CD8-positive, alpha-beta memory T cell (primary cell): ENCODE results near the gene TBX2. TPM values are rescaled to one million over a fixed set of nuclear protein-coding genes. Genes with fewer than 3 reads are reported as not detected.

Experiments
- CTCF ChIA-PET: fragments of 350-600 bp; sonication (Branson Sonifier 250); formaldehyde crosslinking; loops from one replicate; lab custom pipeline; 2021; ENCODE audit warnings: antibody characterized with exemption; lab: Charles Lee
- POLR2A ChIA-PET: fragments of 350-600 bp; sonication (Branson Sonifier 250); formaldehyde crosslinking; loops from one replicate; lab custom pipeline; 2021; ENCODE audit warnings: antibody characterized with exemption; lab: Charles Lee
- DNase-seq, 5 donors: peaks; one replicate each; pipeline versions ENCODE4 v3.0.0 to v3.0.0-alpha.2; 2020 to 2022; ENCODE audit warnings: mixed read lengths in 1 of 5
- H3K27ac ChIP-seq: one replicate; pipeline ENCODE4 v1.7.0; 2013; ENCODE audit warnings: low read depth, mild to moderate bottlenecking, low read length, moderate library complexity
- H3K27me3 ChIP-seq: 2 replicates; pipeline ENCODE4 v1.7.0; 2013; ENCODE audit warnings: low read length, mild to moderate bottlenecking; ENCODE audit not compliant: insufficient read depth, poor library complexity, severe bottlenecking
- H3K36me3 ChIP-seq: 2 replicates; pipeline ENCODE4 v1.7.0; 2013; ENCODE audit warnings: mild to moderate bottlenecking, low read length, moderate library complexity; ENCODE audit not compliant: insufficient read depth
- H3K4me1 ChIP-seq: 2 replicates; pipeline ENCODE4 v1.7.0; 2013; ENCODE audit warnings: mild to moderate bottlenecking, low read length, moderate library complexity; ENCODE audit not compliant: insufficient read depth
- H3K4me3 ChIP-seq: 2 replicates; pipeline ENCODE4 v1.7.0; 2013; ENCODE audit warnings: mild to moderate bottlenecking, low read length
- H3K9me3 ChIP-seq: 2 replicates; pipeline ENCODE4 v1.7.0; 2013; ENCODE audit warnings: mild to moderate bottlenecking, low read length
- H3K27ac Mint-ChIP-seq, 8 donors: one replicate each; pipeline ENCODE4 v1.8.0; 2020 to 2021; ENCODE audit warnings: mixed read lengths in 8 of 8, mild to moderate bottlenecking in 6 of 8, inconsistent platforms in 3 of 8, moderate library complexity in 3 of 8
- H3K27me3 Mint-ChIP-seq, 2 donors: one replicate each; pipeline ENCODE4 v1.8.0; 2020 to 2021; ENCODE audit warnings: mixed read lengths in 2 of 2, mild to moderate bottlenecking in 1 of 2, moderate library complexity in 1 of 2
- H3K36me3 Mint-ChIP-seq, 3 donors: one replicate each; pipeline ENCODE4 v1.8.0; 2020 to 2021; ENCODE audit warnings: mixed read lengths in 3 of 3, inconsistent platforms in 1 of 3, mild to moderate bottlenecking in 1 of 3
- H3K4me1 Mint-ChIP-seq, 3 donors: one replicate each; pipeline ENCODE4 v1.8.0; 2020 to 2021; ENCODE audit warnings: mixed read lengths in 3 of 3, inconsistent platforms in 1 of 3, mild to moderate bottlenecking in 1 of 3
- H3K4me3 Mint-ChIP-seq, 7 donors: one replicate each; pipeline ENCODE4 v1.8.0; 2020 to 2021; ENCODE audit warnings: mixed read lengths in 7 of 7, mild to moderate bottlenecking in 6 of 7, moderate library complexity in 4 of 7, inconsistent platforms in 2 of 7
- H3K9me3 Mint-ChIP-seq, 5 donors: one replicate each; pipeline ENCODE4 v1.8.0; 2020 to 2022; ENCODE audit warnings: mixed read lengths in 5 of 5, mild to moderate bottlenecking in 3 of 5, moderate library complexity in 2 of 5, inconsistent platforms in 1 of 5
- polyA plus RNA-seq: library from polyadenylated mRNA; unstranded; fragments of 300-500 nt; fragmentation: Illumina TruSeq; gene quantifications from one replicate; pipeline ENCODE4 v1.2.3, GENCODE V29; 2021
- total RNA-seq, 2 experiments: library from RNA; stranded (reverse); gene quantifications; one replicate each; pipeline ENCODE4 v1.2.3, GENCODE V29; 2021

Gene TBX2
- total and polyA plus RNA-seq, 3 experiments from 2014 or later = 0.11 to 0.13 TPM; not detected in 1

DNA sequence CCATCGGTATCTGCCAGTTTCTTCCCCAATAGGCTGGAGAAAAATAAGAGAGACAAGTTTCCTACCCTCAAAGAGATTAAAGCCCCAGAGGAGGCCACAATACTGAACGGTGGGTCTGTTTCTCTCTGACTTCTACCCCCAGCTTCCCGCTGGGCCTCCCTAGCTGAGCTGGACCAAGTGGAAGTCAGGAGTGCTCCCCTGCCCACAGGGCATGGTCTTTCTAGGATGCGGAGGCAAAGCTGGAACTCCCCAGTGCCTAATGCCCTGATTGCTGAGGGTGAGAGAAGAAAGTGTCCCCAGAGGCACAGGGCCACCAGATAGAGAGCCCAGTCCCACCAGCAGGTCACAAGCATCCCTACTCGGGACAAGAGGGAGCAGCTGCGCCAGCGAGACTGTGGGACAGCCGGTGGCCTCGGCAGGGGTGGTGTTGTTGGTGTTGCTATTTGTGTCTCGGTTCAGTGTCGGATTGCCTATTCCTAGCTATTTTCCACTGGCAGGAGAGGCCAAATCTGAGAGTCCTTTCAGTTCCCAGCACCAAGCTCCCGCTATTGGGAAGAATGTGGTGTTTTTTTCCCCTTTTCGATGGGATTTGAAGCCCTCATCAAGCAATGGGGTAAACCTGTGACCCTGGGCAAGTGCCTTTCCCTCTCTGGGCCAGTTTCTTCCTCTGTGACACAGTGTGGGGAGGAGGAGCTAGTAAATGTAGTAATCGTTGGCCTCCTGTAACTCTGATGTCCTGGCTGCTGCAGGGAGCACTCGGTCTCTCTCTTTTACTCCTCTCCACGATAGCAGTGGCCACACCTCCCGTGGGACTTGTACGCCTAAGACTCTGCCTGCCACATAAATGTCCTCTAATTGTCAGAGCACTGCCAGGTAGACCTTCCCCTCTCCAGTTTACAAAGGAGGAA is 22.5 kb upstream of the TBX2 start:
- Mint-ChIP-seq H3K27me3 (no peaks in the 10 kb centered on the region), H3K4me1 (no peaks in the 10 kb centered on the region), H3K4me3 (no peak overlapping the region), H3K9me3 (no peaks in the 10 kb centered on the region), H3K36me3 (peaks cover 0 to 2% (median 1%) of the 10 kb centered on the region in 3 donors), H3K27ac (peak overlapping the region in 1 of 8 donors; percentile 54)
- H3K4me3 ChIP-seq = no peak overlapping the region
- POLR2A ChIA-PET = no interaction called here
- no peaks in the 10 kb centered on the region for H3K27me3 ChIP-seq
- CTCF ChIA-PET = no interaction called here
- no peak overlapping the region for H3K27ac ChIP-seq
- no peak for DNase-seq
- H3K9me3 ChIP-seq = no peaks in the 10 kb centered on the region
- no peaks in the 10 kb centered on the region for H3K36me3 ChIP-seq
- no peaks in the 10 kb centered on the region for H3K4me1 ChIP-seq

DNA sequence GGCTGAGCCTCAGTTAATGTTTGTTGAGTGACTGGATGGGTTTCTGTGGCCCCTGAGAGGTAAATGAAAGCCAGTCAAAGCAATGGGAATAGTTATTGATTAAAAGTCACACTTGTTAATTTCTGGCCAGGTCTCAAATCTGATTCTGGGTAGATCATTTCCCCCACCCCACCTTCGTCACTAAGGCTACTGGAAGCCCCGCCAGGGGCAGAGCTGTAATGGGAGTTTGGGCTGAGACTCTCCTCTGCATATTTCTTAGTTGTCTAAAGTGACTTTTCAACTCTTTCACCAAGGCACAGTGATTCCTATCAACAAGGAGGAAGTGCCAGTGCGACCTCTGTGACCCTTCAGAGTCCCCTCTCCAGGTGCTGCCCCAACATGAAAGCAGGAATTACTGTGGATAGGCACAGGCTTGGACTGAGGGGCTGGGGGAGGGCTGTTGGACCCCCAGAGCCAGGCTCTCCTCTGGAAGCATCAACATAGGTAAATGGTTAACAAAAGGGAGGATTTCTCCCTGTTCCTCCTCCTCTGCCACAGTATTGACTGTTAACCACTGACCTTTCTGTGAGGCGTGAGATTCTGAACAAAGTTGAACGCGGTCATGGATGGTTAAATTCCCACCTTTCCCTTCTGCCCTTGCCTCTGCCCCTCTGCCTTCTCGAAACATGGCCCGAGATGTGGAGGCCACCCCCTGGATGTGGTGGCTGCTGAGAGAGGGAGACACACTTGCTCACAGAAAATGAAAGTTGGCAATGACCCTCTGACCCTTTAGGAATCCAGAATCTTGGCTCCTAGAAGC is 20.8 kb upstream of the TBX2 start:
- H3K27me3 ChIP-seq = no peaks in the 10 kb centered on the region
- POLR2A ChIA-PET = no interaction called here
- H3K27ac ChIP-seq = no peak overlapping the region
- Mint-ChIP-seq H3K4me1 (no peaks in the 10 kb centered on the region), H3K4me3 (peak overlapping the region in 1 of 7 donors; percentile 5), H3K27ac (no peak overlapping the region), H3K27me3 (no peaks in the 10 kb centered on the region), H3K9me3 (no peaks in the 10 kb centered on the region), H3K36me3 (peaks cover 0 to 2% (median 0%) of the 10 kb centered on the region in 3 donors)
- no peak overlapping the region for H3K4me3 ChIP-seq
- DNase-seq = no peak
- CTCF ChIA-PET = no interaction called here
- H3K36me3 ChIP-seq = no peaks in the 10 kb centered on the region
- H3K9me3 ChIP-seq = no peaks in the 10 kb centered on the region
- H3K4me1 ChIP-seq = no peaks in the 10 kb centered on the region

DNA sequence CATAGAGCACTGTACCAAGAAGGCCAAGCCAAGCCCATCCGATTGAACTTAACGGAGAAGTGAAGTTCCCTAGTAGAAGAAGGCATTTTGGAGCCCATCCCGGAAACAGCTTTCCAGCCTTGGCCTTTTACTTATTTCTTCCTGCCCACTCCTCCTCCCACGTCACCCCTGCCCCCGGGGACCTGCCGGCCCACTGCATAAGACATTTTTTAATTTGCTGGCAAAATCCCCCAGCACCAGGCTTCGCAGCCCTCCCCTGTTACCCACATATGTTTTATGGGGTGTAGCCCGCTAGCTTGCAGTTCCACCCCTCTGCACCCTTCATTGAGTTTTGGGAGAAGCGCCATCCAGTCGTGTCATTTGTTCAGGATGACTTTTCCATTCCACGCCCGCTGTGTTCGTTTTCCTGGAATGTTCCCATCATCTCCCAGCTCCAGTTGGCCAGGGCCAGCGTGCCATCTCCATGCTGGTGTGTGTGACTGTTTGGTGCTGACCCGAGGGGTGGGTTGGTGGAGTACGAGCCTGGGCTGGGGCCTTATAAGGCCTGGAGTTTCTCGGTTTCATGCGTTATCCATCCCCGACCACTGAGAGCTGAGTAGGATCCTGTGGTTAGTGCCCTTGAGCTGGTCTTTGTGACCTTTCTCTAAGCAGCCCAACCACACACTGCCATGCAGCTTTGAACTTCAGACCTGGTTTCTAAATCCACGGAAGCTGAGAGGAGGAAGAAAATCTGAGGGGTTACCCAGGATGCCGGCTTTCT is 20.0 kb upstream of the TBX2 start:
- Mint-ChIP-seq H3K4me3 (no peak overlapping the region), H3K27me3 (no peaks in the 10 kb centered on the region), H3K9me3 (no peaks in the 10 kb centered on the region), H3K4me1 (no peaks in the 10 kb centered on the region), H3K27ac (peak overlapping the region in 1 of 8 donors; percentile 38), H3K36me3 (peaks cover 0 to 2% (median 0%) of the 10 kb centered on the region in 3 donors)
- no peak for DNase-seq
- no peak overlapping the region for H3K4me3 ChIP-seq
- H3K36me3 ChIP-seq = no peaks in the 10 kb centered on the region
- no peaks in the 10 kb centered on the region for H3K27me3 ChIP-seq
- H3K9me3 ChIP-seq = no peaks in the 10 kb centered on the region
- no peaks in the 10 kb centered on the region for H3K4me1 ChIP-seq
- H3K27ac ChIP-seq = no peak overlapping the region
- POLR2A ChIA-PET = no interaction called here
- CTCF ChIA-PET = no interaction called here

DNA sequence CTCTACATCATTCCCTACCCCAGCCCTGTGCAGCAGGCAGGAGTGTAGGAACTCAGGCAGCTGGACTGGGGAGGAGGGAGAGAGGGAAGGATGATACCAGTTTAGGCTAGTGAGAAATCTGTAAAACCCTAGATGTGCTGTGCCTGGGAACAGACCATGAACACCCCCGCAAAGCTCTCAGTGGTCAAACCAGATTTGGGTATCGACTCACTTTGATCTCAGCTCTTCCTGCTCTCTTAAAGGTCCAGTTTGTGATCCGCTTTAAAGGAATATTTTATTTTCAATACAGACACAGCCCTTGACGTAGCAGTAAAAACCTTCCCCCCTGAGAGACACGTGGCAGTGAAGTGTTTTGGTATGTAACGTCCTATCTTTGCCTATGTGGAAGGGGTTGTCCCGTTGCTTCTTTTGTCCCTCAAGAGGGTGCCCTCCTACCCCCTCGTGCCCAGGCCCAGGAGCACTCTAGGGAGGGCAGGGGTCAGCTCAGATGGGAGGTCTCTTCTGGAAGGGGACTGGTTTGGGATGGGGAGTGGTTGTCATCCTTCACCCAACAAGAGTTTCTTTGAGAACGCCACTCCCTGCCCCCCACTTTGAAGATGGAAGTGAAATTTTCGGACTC is 19.3 kb upstream of the TBX2 start:
- H3K9me3 ChIP-seq = no peaks in the 10 kb centered on the region
- no peak overlapping the region for H3K4me3 Mint-ChIP-seq
- peak overlapping the region in 1 of 8 donors; percentile 38 for H3K27ac Mint-ChIP-seq
- H3K27me3 Mint-ChIP-seq = no peaks in the 10 kb centered on the region
- H3K4me3 ChIP-seq = no peak overlapping the region
- no peaks in the 10 kb centered on the region for H3K4me1 ChIP-seq
- POLR2A ChIA-PET = no interaction called here
- no peaks in the 10 kb centered on the region for H3K4me1 Mint-ChIP-seq
- no peaks in the 10 kb centered on the region for H3K27me3 ChIP-seq
- H3K9me3 Mint-ChIP-seq = no peaks in the 10 kb centered on the region
- CTCF ChIA-PET = no interaction called here
- H3K36me3 Mint-ChIP-seq = peaks cover 0 to 2% (median 0%) of the 10 kb centered on the region in 3 donors
- H3K27ac ChIP-seq = no peak overlapping the region
- DNase-seq = no peak
- H3K36me3 ChIP-seq = no peaks in the 10 kb centered on the region

DNA sequence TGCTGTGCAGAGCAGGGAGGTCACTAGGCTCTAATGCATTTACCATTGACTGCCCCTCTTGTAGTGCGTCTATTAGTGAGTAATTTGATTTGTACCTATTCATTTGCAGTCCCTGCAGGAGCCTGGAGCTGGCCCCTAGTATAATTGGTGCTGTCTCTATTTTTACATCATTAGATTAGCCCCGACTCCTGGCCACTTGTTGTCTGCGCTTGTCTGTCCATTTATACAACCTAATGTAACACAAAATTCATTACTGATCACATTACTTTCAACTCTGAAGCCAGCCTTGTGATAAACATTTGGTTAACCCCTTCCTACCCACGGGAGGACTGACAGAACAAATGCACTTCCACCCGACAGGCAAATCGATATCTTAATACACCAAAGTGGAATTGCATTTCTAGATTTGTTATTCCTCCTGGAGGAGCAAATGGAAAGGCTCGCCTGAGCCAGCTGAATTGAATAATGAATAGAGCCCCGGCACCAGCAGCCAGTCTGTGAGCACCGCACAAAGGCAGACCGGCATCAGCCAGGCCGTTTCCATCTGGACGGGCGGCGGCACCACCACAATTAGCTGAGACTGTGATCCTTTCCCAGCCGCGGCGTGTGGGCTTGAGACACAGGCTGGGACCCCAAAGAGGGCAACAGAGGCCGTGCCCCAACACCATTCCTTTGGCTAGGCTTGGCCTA is 18.7 kb upstream of the TBX2 start:
- ChIA-PET CTCF (no interaction called here), POLR2A (no interaction called here)

DNA sequence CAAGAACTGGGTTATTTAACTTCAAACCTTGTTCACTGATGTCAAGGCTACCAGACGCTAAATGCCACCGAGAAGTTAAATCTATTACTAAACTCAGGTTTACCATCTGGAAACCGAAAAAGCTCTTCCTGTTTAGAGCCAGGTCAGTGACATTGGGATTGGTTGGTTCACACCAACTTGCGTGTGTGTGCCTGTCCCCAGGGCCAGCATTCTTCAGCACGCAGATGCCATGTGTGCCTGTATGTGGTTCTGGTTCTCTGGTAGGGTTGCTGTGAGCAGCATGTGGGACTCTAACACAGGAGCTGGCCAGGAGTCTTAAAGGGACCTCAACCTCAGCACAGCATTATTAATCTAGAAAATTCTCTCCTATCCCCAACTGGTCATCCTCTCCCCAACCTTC is 18.1 kb upstream of the TBX2 start:
- Histone ChIP-seq H3K36me3 (no peaks in the 10 kb centered on the region), H3K4me1 (no peaks in the 10 kb centered on the region), H3K9me3 (no peaks in the 10 kb centered on the region), H3K27me3 (no peaks in the 10 kb centered on the region), H3K4me3 (no peak overlapping the region), H3K27ac (no peak overlapping the region)
- Mint-ChIP-seq H3K36me3 (peaks cover 0 to 1% (median 0%) of the 10 kb centered on the region in 3 donors), H3K27ac (no peak overlapping the region), H3K4me1 (no peaks in the 10 kb centered on the region), H3K9me3 (no peaks in the 10 kb centered on the region), H3K4me3 (no peak overlapping the region), H3K27me3 (no peaks in the 10 kb centered on the region)
- no peak for DNase-seq
- CTCF ChIA-PET = no interaction called here
- POLR2A ChIA-PET = no interaction called here

More for the DNA sequence above, 18.7 kb upstream of the TBX2 start:
- Histone ChIP-seq H3K27ac (no peak overlapping the region), H3K27me3 (no peaks in the 10 kb centered on the region), H3K4me3 (no peak overlapping the region), H3K36me3 (no peaks in the 10 kb centered on the region), H3K9me3 (no peaks in the 10 kb centered on the region), H3K4me1 (no peaks in the 10 kb centered on the region)
- H3K4me1 Mint-ChIP-seq = no peaks in the 10 kb centered on the region
- H3K4me3 Mint-ChIP-seq = no peak overlapping the region
- DNase-seq = no peak
- no peaks in the 10 kb centered on the region for H3K27me3 Mint-ChIP-seq
- H3K9me3 Mint-ChIP-seq = no peaks in the 10 kb centered on the region
- no peak overlapping the region for H3K27ac Mint-ChIP-seq
- H3K36me3 Mint-ChIP-seq = peaks cover 0 to 2% (median 0%) of the 10 kb centered on the region in 3 donors
